Glutamatergic neuron (in vitro differentiated cells): ENCODE measurements around the gene BTBD2. TPM values are rescaled to one million over a fixed set of nuclear protein-coding genes. Genes with fewer than 3 reads are reported as not detected.

Experiments
- DNase-seq: peaks from one replicate; pipeline ENCODE4 v3.0.0; 2022
- H3K27ac Mint-ChIP-seq: one replicate; pipeline ENCODE4 v1.8.0; 2020; ENCODE audit warnings: mild to moderate bottlenecking, mixed read lengths, inconsistent platforms; ENCODE audit not compliant: unreplicated experiment
- H3K27me3 Mint-ChIP-seq: one replicate; pipeline ENCODE4 v1.8.0; 2020; ENCODE audit warnings: mild to moderate bottlenecking, moderate library complexity, mixed read lengths, inconsistent platforms; ENCODE audit not compliant: unreplicated experiment
- H3K36me3 Mint-ChIP-seq: one replicate; pipeline ENCODE4 v1.8.0; 2020; ENCODE audit warnings: mild to moderate bottlenecking, mixed read lengths, inconsistent platforms; ENCODE audit not compliant: unreplicated experiment
- H3K4me1 Mint-ChIP-seq: one replicate; pipeline ENCODE4 v1.8.0; 2020; ENCODE audit warnings: mild to moderate bottlenecking, low read depth, mixed read lengths, inconsistent platforms; ENCODE audit not compliant: unreplicated experiment
- H3K4me3 Mint-ChIP-seq: one replicate; pipeline ENCODE4 v1.8.0; 2020; ENCODE audit warnings: mild to moderate bottlenecking, mixed read lengths, inconsistent platforms; ENCODE audit not compliant: unreplicated experiment
- H3K9me3 Mint-ChIP-seq: one replicate; pipeline ENCODE4 v1.8.0; 2020; ENCODE audit warnings: mild to moderate bottlenecking, moderate library complexity, mixed read lengths, inconsistent platforms; ENCODE audit not compliant: unreplicated experiment
- CTCF ChIP-seq: fragments of 200-600 bp; sonication (generic); IDR thresholded peaks from one replicate; pipeline ENCODE4 v1.5.0; 2021; ENCODE audit not compliant: partially characterized antibody, unreplicated experiment
- total RNA-seq: library from RNA; stranded (reverse); fragmentation: NEBNext Ultra II Directional; extraction: Animal tissue kit (Norgen Biotek cat#: 25700); gene quantifications from one replicate; pipeline ENCODE4 v1.2.1, GENCODE V29; 2021; ENCODE audit not compliant: unreplicated experiment

The BTBD2 gene
- total RNA-seq, 1 donor from 2014 or later = 70.4 TPM

DNA sequence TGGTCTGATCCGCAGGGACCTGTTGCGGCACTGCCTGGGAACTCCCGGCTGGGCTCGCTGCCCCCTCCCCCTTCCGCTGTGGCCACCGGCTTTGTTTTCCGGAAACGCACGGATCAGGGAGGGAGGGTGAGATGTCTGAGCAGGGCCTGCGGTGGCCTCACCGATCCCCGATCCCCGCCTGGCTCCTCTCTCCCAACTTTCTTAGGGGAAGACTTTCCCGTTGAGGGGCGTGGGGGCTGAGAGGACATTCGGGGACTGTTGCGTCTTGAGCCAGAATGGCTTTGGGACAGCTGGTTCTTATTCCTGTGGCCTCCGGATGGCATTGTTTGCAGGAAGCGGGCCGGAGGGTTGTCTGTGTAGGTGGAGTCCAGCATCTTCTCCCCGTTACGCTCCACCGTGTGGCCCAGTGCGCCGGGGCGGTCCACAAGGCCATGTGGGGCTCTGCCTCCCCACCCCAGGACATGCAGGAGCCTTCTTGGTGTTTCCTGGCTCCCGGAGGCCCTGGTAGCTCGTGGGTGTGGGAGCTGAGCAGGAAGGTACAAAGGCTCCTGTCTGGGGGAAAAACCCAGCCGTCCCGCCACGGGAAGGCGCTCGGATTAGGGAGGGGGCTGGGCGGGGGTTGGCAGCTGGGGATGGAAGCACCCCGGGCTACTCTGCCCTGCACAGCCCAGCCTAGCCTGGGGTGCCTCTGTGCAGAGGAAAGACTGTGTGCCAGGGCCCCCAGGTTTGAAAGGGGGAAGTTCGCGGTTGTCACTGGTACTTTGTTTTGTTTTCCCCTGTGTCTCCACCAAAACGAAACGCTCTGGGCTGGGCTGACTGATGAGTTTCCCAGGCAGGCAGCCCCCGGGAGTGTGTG is 73.2 kb downstream of the BTBD2 start:
- Mint-ChIP-seq H3K9me3 (peaks cover 13% of the 10 kb centered on the region), H3K4me3 (peak overlapping the region; percentile 94), H3K4me1 (peaks cover 13% of the 10 kb centered on the region), H3K36me3 (no peaks in the 10 kb centered on the region), H3K27ac (peak overlapping the region; percentile 91), H3K27me3 (peaks cover 14% of the 10 kb centered on the region)
- TF ChIP-seq CTCF = no peak
- DNase-seq = peak; percentile 88

- Mint-ChIP-seq H3K9me3 (peaks cover 16% of the 10 kb centered on the region), H3K4me3 (peak within 1 kb of the TSS; percentile 94)
Observed at GRCh38 chr19:1941146-1942077, 74.1 kb downstream of the BTBD2 start, which contains the start of gene CSNK1G2. CSNK1G2 (plus strand) TSS chr19:1941172; CDS start chr19:1969773, 28,601 bp downstream.

DNA sequence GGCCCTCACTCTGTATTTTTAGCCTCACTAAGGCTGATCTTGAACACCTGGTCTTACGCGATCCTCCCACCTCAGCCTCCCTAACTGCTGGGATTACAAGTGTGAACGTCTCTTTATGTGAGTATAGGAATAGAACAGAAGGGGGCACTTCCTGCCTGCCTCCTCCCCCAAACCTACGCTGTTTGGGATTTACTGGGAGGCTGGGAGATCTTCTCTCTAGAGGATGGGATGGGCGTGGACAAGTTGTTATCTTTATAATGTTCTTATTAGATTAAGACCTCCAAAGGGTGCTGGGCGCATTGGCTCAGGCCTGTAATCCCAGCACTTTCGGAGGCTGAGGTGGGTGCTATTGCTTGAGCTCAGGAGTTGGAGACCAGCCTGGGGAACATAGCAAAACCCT is 77.4 kb downstream of the BTBD2 start:
- Mint-ChIP-seq H3K36me3 (peaks cover 4% of the 10 kb centered on the region), H3K9me3 (peaks cover 16% of the 10 kb centered on the region), H3K4me1 (peaks cover 14% of the 10 kb centered on the region), H3K4me3 (no peak overlapping the region), H3K27me3 (peaks cover 22% of the 10 kb centered on the region), H3K27ac (no peak overlapping the region)
- DNase-seq = no peak
- TF ChIP-seq CTCF = no peak

More at GRCh38 chr19:1941146-1942077, 74.1 kb downstream of the BTBD2 start, which contains the start of gene CSNK1G2:
- no peak for TF ChIP-seq CTCF
- DNase-seq = no peak
- Mint-ChIP-seq H3K36me3 (no peaks in the 10 kb centered on the region), H3K27me3 (peaks cover 16% of the 10 kb centered on the region), H3K27ac (peak within 1 kb of the TSS; percentile 97), H3K4me1 (peaks cover 13% of the 10 kb centered on the region)

DNA sequence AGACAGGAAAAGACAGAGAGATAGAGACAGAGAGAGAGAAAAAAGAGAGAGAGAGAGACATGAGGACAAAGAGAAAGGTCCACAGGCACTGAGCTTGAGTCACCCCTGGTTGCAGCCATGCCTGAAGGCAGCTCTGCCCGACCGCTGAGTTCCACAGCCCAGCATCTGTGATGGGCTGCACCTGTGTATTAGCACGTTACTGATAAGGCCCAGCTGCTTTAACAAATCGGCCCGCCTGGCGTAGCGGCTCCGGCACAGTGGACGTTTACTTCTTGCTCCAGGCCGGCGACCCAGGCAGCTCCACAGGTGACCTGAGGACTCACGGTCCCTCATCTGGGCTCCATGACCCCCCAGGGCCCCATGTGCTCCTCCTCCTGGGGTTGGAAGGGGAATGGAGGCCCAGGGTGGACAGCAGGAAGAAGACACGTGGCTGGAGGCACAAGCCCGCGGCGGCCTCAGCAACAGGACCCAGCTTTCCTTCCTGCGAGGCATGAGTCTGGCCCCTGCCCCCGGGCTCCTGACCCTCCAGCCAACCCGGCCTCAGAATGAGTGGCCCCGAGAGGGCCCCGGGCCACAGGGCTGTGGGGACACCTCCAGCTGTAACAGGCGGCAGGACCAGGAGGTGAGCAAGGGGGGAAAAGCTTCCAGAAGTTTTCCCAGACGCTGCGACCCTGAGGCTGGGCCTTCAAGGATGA is 78.5 kb downstream of the BTBD2 start:
- Mint-ChIP-seq H3K27me3 (peaks cover 20% of the 10 kb centered on the region), H3K4me3 (no peak overlapping the region), H3K9me3 (peaks cover 20% of the 10 kb centered on the region), H3K4me1 (peaks cover 10% of the 10 kb centered on the region), H3K36me3 (peaks cover 4% of the 10 kb centered on the region), H3K27ac (no peak overlapping the region)
- no peak for DNase-seq
- TF ChIP-seq CTCF = no peak
